ENCODE measurements around the gene KATNB1. TPM values are rescaled to one million over a fixed set of nuclear protein-coding genes. Genes with fewer than 3 reads are reported as not detected.

Gene KATNB1
- total RNA-seq, 2 experiments from 2014 or later = 21.0 to 22.3 TPM

GRCh38 chr16:57747091-57747490 is 11.5 kb downstream of the KATNB1 start:
- Histone ChIP-seq H3K4me3 (ENCODE audit: low read length) (no peak overlapping the region), H3K36me3 (ENCODE audit: insufficient read depth, low read length) (peaks cover 18% of the 10 kb centered on the region), H3K27me3 (ENCODE audit: control insufficient read depth in 1 of 2, insufficient read depth in 2 of 2, low read length in 2 of 2) (no peaks in the 10 kb centered on the region), H3K4me1 (ENCODE audit: insufficient read depth, low read length) (no peaks in the 10 kb centered on the region), H3K27ac (ENCODE audit: low read depth in 1 of 2, low read length in 2 of 2) (no peak overlapping the region), H3K9me3 (ENCODE audit: control insufficient read depth in 1 of 2, insufficient read depth in 1 of 2, low read length in 2 of 2) (no peaks in the 10 kb centered on the region)
- Mint-ChIP-seq H3K4me3 (no peak overlapping the region), H3K9me3 (no peaks in the 10 kb centered on the region), H3K36me3 (ENCODE audit: low read depth) (peaks cover 21% of the 10 kb centered on the region), H3K4me1 (ENCODE audit: low read depth) (no peaks in the 10 kb centered on the region), H3K27me3 (no peaks in the 10 kb centered on the region), H3K27ac (no peak overlapping the region)
- ChIA-PET CTCF (no interaction called here), POLR2A (no interaction called here)
- ATAC-seq (ENCODE audit: poor library complexity) (no peak), DNase-seq (no peak)
- intact Hi-C loops (cut with DNase I, micrococcal nuclease) = no loop called here
- TF ChIP-seq, protein P1, sequence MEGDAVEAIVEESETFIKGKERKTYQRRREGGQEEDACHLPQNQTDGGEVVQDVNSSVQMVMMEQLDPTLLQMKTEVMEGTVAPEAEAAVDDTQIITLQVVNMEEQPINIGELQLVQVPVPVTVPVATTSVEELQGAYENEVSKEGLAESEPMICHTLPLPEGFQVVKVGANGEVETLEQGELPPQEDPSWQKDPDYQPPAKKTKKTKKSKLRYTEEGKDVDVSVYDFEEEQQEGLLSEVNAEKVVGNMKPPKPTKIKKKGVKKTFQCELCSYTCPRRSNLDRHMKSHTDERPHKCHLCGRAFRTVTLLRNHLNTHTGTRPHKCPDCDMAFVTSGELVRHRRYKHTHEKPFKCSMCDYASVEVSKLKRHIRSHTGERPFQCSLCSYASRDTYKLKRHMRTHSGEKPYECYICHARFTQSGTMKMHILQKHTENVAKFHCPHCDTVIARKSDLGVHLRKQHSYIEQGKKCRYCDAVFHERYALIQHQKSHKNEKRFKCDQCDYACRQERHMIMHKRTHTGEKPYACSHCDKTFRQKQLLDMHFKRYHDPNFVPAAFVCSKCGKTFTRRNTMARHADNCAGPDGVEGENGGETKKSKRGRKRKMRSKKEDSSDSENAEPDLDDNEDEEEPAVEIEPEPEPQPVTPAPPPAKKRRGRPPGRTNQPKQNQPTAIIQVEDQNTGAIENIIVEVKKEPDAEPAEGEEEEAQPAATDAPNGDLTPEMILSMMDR (IDR thresholded peaks at IDR 0.05) = no peak

- Mint-ChIP-seq H3K4me3 (no peak overlapping the region), H3K9me3 (no peaks in the 10 kb centered on the region), H3K4me1 (ENCODE audit: low read depth) (no peaks in the 10 kb centered on the region), H3K36me3 (ENCODE audit: low read depth) (peaks cover 18% of the 10 kb centered on the region), H3K27ac (no peak overlapping the region), H3K27me3 (no peaks in the 10 kb centered on the region)
- TF ChIP-seq, protein P1 (IDR thresholded peaks at IDR 0.05) = no peak
- Histone ChIP-seq H3K4me3 (ENCODE audit: low read length) (no peak overlapping the region), H3K27ac (ENCODE audit: low read depth in 1 of 2, low read length in 2 of 2) (no peak overlapping the region), H3K36me3 (ENCODE audit: insufficient read depth, low read length) (peaks cover 14% of the 10 kb centered on the region), H3K9me3 (ENCODE audit: control insufficient read depth in 1 of 2, insufficient read depth in 1 of 2, low read length in 2 of 2) (no peaks in the 10 kb centered on the region), H3K27me3 (ENCODE audit: control insufficient read depth in 1 of 2, insufficient read depth in 2 of 2, low read length in 2 of 2) (no peaks in the 10 kb centered on the region), H3K4me1 (ENCODE audit: insufficient read depth, low read length) (no peaks in the 10 kb centered on the region)
- DNase-seq = no peak
- intact Hi-C loops (cut with DNase I, micrococcal nuclease) = no loop called here
- ChIA-PET POLR2A (interaction anchor here (3.0 kb wide), 1 partner anchor 12 kb away, joined by 10 read pairs; the partner anchor contains the start of gene KATNB1), CTCF (no interaction called here)
- no peak for ATAC-seq (ENCODE audit: poor library complexity)
These were observed 11.9 kb downstream of the KATNB1 start for GRCh38 chr16:57747496-57747895.

- intact Hi-C loops (cut with DNase I, micrococcal nuclease) = no loop called here
- Mint-ChIP-seq H3K27me3 (no peaks in the 10 kb centered on the region), H3K9me3 (no peaks in the 10 kb centered on the region), H3K4me3 (no peak overlapping the region), H3K27ac (no peak overlapping the region), H3K4me1 (ENCODE audit: low read depth) (no peaks in the 10 kb centered on the region), H3K36me3 (ENCODE audit: low read depth) (peaks cover 14% of the 10 kb centered on the region)
- no peaks in the 10 kb centered on the region for H3K9me3 ChIP-seq (ENCODE audit: control insufficient read depth in 1 of 2, insufficient read depth in 1 of 2, low read length in 2 of 2)
- H3K4me3 ChIP-seq (ENCODE audit: low read length) = no peak overlapping the region
- CTCF ChIA-PET = no interaction called here
- DNase-seq = no peak
- POLR2A ChIA-PET = interaction anchor here (3.0 kb wide), 1 partner anchor 12 kb away, joined by 10 read pairs; the partner anchor contains the start of gene KATNB1
- H3K4me1 ChIP-seq (ENCODE audit: insufficient read depth, low read length) = no peaks in the 10 kb centered on the region
- ATAC-seq (ENCODE audit: poor library complexity) = no peak
- no peaks in the 10 kb centered on the region for H3K27me3 ChIP-seq (ENCODE audit: control insufficient read depth in 1 of 2, insufficient read depth in 2 of 2, low read length in 2 of 2)
- no peak overlapping the region for H3K27ac ChIP-seq (ENCODE audit: low read depth in 1 of 2, low read length in 2 of 2)
- H3K36me3 ChIP-seq (ENCODE audit: insufficient read depth, low read length) = peaks cover 12% of the 10 kb centered on the region
- TF ChIP-seq, protein P1 (IDR thresholded peaks at IDR 0.05) = no peak
These were observed 12.4 kb downstream of the KATNB1 start for GRCh38 chr16:57747996-57748395.

All from CD4-positive, alpha-beta T cell (primary cell).